ENCODE results near the gene TBX10. TPM values are rescaled to one million over a fixed set of nuclear protein-coding genes. Genes with fewer than 3 reads are reported as not detected.
"Not testable (repeated sequence)": the region's sequence is repeated elsewhere in the genome, so short reads cannot be mapped to it uniquely, and the experiment has no call there.

The TBX10 gene
- total RNA-seq, 1 donor from 2014 or later = not detected

GRCh38 chr11:67627812-67628624 lies 11.5 kb downstream of the TBX10 start:
- Histone ChIP-seq H3K9ac (ENCODE audit: low read length) (no peak overlapping the region), H3K4me1 (ENCODE audit: insufficient read depth, low read length) (peaks cover 8% of the 10 kb centered on the region), H3K27me3 (ENCODE audit: insufficient read depth, low read length) (no peaks in the 10 kb centered on the region), H3K36me3 (ENCODE audit: insufficient read depth, low read length) (no peaks in the 10 kb centered on the region), H2AFZ (ENCODE audit: low read depth, low read length) (no peak overlapping the region), H3K4me2 (ENCODE audit: low read length) (no peak overlapping the region), H3K4me3 (ENCODE audit: insufficient read depth, low read depth, low read length) (no peak overlapping the region), H3K79me2 (ENCODE audit: insufficient read depth, low read length) (no peaks in the 10 kb centered on the region), H4K20me1 (ENCODE audit: insufficient read depth, low read length) (no peaks in the 10 kb centered on the region), H3K9me3 (ENCODE audit: insufficient read depth, low read depth, low read length) (no peaks in the 10 kb centered on the region), H3K27ac (ENCODE audit: low read depth, low read length) (no peak overlapping the region)
- TF ChIP-seq CTCF (IDR thresholded peaks at IDR 0.05; ENCODE audit: insufficient read depth, low read depth, low read length) (no peak), EZH2 (IDR thresholded peaks at IDR 0.05; ENCODE audit: insufficient read depth, low read length) (no peak)
- FAIRE-seq (no peak), DNase-seq (ENCODE audit: low read depth) (no peak)
- H3K27me3 Mint-ChIP-seq (ENCODE audit: low read depth, unreplicated experiment) = peaks cover 8% of the 10 kb centered on the region
- H3K36me3 Mint-ChIP-seq (ENCODE audit: low read depth, unreplicated experiment) = peaks cover 5% of the 10 kb centered on the region
- no peak overlapping the region for H3K27ac Mint-ChIP-seq (ENCODE audit: unreplicated experiment)
- no peak overlapping the region for H3K4me3 Mint-ChIP-seq (ENCODE audit: unreplicated experiment)
- no peaks in the 10 kb centered on the region for H3K4me1 Mint-ChIP-seq (ENCODE audit: low read depth, unreplicated experiment)
- H3K9me3 Mint-ChIP-seq (ENCODE audit: unreplicated experiment) = peaks cover 2% of the 10 kb centered on the region

- no peak overlapping the region for H2AFZ ChIP-seq (ENCODE audit: low read depth, low read length)
- DNase-seq (ENCODE audit: low read depth) = no peak
- H3K27me3 Mint-ChIP-seq (ENCODE audit: low read depth, unreplicated experiment) = peaks cover 6% of the 10 kb centered on the region
- H3K4me3 ChIP-seq (ENCODE audit: insufficient read depth, low read depth, low read length) = no peak overlapping the region
- no peaks in the 10 kb centered on the region for H3K4me1 Mint-ChIP-seq (ENCODE audit: low read depth, unreplicated experiment)
- no peaks in the 10 kb centered on the region for H3K9me3 ChIP-seq (ENCODE audit: insufficient read depth, low read depth, low read length)
- no peak overlapping the region for H3K4me3 Mint-ChIP-seq (ENCODE audit: unreplicated experiment)
- no peak overlapping the region for H3K27ac ChIP-seq (ENCODE audit: low read depth, low read length)
- no peaks in the 10 kb centered on the region for H3K79me2 ChIP-seq (ENCODE audit: insufficient read depth, low read length)
- H3K27me3 ChIP-seq (ENCODE audit: insufficient read depth, low read length) = no peaks in the 10 kb centered on the region
- no peak overlapping the region for H3K9ac ChIP-seq (ENCODE audit: low read length)
- no peak overlapping the region for H3K4me2 ChIP-seq (ENCODE audit: low read length)
- H3K36me3 Mint-ChIP-seq (ENCODE audit: low read depth, unreplicated experiment) = peaks cover 5% of the 10 kb centered on the region
- no peaks in the 10 kb centered on the region for H3K36me3 ChIP-seq (ENCODE audit: insufficient read depth, low read length)
- H3K9me3 Mint-ChIP-seq (ENCODE audit: unreplicated experiment) = peaks cover 2% of the 10 kb centered on the region
- no peak for FAIRE-seq
- TF ChIP-seq EZH2 (IDR thresholded peaks at IDR 0.05; ENCODE audit: insufficient read depth, low read length) (no peak), CTCF (IDR thresholded peaks at IDR 0.05; ENCODE audit: insufficient read depth, low read depth, low read length) (no peak)
- no peak overlapping the region for H3K27ac Mint-ChIP-seq (ENCODE audit: unreplicated experiment)
- no peaks in the 10 kb centered on the region for H4K20me1 ChIP-seq (ENCODE audit: insufficient read depth, low read length)
- peaks cover 8% of the 10 kb centered on the region for H3K4me1 ChIP-seq (ENCODE audit: insufficient read depth, low read length)
Measured at GRCh38 chr11:67627441-67627811, 12.1 kb downstream of the TBX10 start.

GRCh38 chr11:67626970-67627369 lies 12.6 kb downstream of the TBX10 start:
- H3K27me3 Mint-ChIP-seq (ENCODE audit: low read depth, unreplicated experiment) = peaks cover 9% of the 10 kb centered on the region
- no peak overlapping the region for H3K27ac Mint-ChIP-seq (ENCODE audit: unreplicated experiment)
- Histone ChIP-seq H3K4me3 (ENCODE audit: insufficient read depth, low read depth, low read length) (no peak overlapping the region), H3K9ac (ENCODE audit: low read length) (no peak overlapping the region), H2AFZ (ENCODE audit: low read depth, low read length) (no peak overlapping the region), H3K27me3 (ENCODE audit: insufficient read depth, low read length) (no peaks in the 10 kb centered on the region), H3K4me1 (ENCODE audit: insufficient read depth, low read length) (peaks cover 8% of the 10 kb centered on the region), H4K20me1 (ENCODE audit: insufficient read depth, low read length) (no peaks in the 10 kb centered on the region), H3K9me3 (ENCODE audit: insufficient read depth, low read depth, low read length) (no peaks in the 10 kb centered on the region), H3K36me3 (ENCODE audit: insufficient read depth, low read length) (no peaks in the 10 kb centered on the region), H3K79me2 (ENCODE audit: insufficient read depth, low read length) (no peaks in the 10 kb centered on the region), H3K27ac (ENCODE audit: low read depth, low read length) (no peak overlapping the region), H3K4me2 (ENCODE audit: low read length) (no peak overlapping the region)
- no peak overlapping the region for H3K4me3 Mint-ChIP-seq (ENCODE audit: unreplicated experiment)
- no peak for DNase-seq (ENCODE audit: low read depth)
- FAIRE-seq = no peak
- peaks cover under 1% of the 10 kb centered on the region for H3K4me1 Mint-ChIP-seq (ENCODE audit: low read depth, unreplicated experiment)
- peaks cover 2% of the 10 kb centered on the region for H3K9me3 Mint-ChIP-seq (ENCODE audit: unreplicated experiment)
- TF ChIP-seq CTCF (IDR thresholded peaks at IDR 0.05; ENCODE audit: insufficient read depth, low read depth, low read length) (no peak), EZH2 (IDR thresholded peaks at IDR 0.05; ENCODE audit: insufficient read depth, low read length) (no peak)
- H3K36me3 Mint-ChIP-seq (ENCODE audit: low read depth, unreplicated experiment) = peaks cover 5% of the 10 kb centered on the region

- H3K4me1 ChIP-seq (ENCODE audit: insufficient read depth, low read length); H3K79me2 ChIP-seq (ENCODE audit: insufficient read depth, low read length); H4K20me1 ChIP-seq (ENCODE audit: insufficient read depth, low read length); H3K4me3 ChIP-seq (ENCODE audit: insufficient read depth, low read depth, low read length); H3K9me3 Mint-ChIP-seq (ENCODE audit: unreplicated experiment); DNase-seq (ENCODE audit: low read depth); H3K4me3 Mint-ChIP-seq (ENCODE audit: unreplicated experiment); H3K4me1 Mint-ChIP-seq (ENCODE audit: low read depth, unreplicated experiment); H2AFZ ChIP-seq (ENCODE audit: low read depth, low read length); H3K27ac Mint-ChIP-seq (ENCODE audit: unreplicated experiment); H3K4me2 ChIP-seq (ENCODE audit: low read length); H3K9ac ChIP-seq (ENCODE audit: low read length); H3K36me3 ChIP-seq (ENCODE audit: insufficient read depth, low read length); H3K36me3 Mint-ChIP-seq (ENCODE audit: low read depth, unreplicated experiment); H3K27ac ChIP-seq (ENCODE audit: low read depth, low read length); FAIRE-seq; H3K27me3 ChIP-seq (ENCODE audit: insufficient read depth, low read length); H3K9me3 ChIP-seq (ENCODE audit: insufficient read depth, low read depth, low read length): not testable (repeated sequence)
- peaks cover 16% of the 10 kb centered on the region for H3K27me3 Mint-ChIP-seq (ENCODE audit: low read depth, unreplicated experiment)
Measured at GRCh38 chr11:67626131-67626833, 13.3 kb downstream of the TBX10 start.
